ENCODE measurements around the gene REPIN1.

REPIN1 gene

DNA sequence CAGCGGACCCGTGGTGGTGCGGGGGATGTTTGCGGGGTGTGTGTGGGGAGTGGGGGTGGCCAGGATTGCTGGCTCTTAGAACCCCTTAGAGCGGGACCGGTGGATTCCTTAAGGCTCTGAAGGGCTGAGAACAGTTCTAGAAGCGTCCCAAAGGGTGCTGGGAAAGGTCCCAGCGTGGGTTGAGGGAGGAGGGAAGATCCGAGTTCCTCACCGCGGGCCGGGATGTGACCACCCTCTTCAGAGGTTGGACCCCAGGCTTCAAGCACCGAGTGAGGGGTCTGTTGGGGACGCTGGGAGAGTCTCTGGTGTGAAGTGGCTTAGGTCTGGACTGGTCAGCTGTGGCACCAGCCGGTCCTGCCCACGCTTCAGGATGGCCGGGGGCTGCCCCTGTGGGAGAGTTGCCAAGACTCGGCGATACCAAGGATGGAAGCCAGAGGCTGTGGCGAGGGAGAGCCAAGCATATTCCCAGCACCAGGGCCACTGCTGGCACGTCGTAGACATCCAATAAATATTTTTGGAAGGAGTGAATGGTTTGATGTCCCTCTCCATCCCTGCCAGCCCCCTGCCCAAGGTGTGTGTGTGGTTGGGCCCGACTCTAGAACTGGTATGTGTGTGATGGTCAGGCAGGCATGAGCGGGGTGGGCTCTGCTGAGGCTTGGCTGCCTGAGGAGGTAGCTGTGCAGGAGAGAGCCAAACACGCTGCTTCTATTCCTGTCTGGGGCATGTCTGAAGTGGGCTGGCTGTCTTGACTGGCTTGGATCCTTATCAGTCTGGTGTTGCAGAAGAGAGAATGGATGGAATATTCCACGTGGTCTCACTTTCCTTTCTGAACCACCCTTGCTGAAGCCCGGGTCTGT is 29.7 kb downstream of the REPIN1 start:
- no peak for DNase-seq (ENCODE audit: low read depth)
- no peak overlapping the region for H3K4me3 ChIP-seq (ENCODE audit: low read depth, low read length)
- TF ChIP-seq, protein P1, sequence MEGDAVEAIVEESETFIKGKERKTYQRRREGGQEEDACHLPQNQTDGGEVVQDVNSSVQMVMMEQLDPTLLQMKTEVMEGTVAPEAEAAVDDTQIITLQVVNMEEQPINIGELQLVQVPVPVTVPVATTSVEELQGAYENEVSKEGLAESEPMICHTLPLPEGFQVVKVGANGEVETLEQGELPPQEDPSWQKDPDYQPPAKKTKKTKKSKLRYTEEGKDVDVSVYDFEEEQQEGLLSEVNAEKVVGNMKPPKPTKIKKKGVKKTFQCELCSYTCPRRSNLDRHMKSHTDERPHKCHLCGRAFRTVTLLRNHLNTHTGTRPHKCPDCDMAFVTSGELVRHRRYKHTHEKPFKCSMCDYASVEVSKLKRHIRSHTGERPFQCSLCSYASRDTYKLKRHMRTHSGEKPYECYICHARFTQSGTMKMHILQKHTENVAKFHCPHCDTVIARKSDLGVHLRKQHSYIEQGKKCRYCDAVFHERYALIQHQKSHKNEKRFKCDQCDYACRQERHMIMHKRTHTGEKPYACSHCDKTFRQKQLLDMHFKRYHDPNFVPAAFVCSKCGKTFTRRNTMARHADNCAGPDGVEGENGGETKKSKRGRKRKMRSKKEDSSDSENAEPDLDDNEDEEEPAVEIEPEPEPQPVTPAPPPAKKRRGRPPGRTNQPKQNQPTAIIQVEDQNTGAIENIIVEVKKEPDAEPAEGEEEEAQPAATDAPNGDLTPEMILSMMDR (IDR thresholded peaks at IDR 0.05; ENCODE audit: low read depth, low read length, missing control alignments): no peak

GRCh38 chr7:150398965-150399320 is 30.3 kb downstream of the REPIN1 start:
- H3K4me3 ChIP-seq (ENCODE audit: low read depth, low read length): no peak overlapping the region
- DNase-seq (ENCODE audit: low read depth): no peak
- TF ChIP-seq, protein P1 (IDR thresholded peaks at IDR 0.05; ENCODE audit: low read depth, low read length, missing control alignments): no peak

DNA sequence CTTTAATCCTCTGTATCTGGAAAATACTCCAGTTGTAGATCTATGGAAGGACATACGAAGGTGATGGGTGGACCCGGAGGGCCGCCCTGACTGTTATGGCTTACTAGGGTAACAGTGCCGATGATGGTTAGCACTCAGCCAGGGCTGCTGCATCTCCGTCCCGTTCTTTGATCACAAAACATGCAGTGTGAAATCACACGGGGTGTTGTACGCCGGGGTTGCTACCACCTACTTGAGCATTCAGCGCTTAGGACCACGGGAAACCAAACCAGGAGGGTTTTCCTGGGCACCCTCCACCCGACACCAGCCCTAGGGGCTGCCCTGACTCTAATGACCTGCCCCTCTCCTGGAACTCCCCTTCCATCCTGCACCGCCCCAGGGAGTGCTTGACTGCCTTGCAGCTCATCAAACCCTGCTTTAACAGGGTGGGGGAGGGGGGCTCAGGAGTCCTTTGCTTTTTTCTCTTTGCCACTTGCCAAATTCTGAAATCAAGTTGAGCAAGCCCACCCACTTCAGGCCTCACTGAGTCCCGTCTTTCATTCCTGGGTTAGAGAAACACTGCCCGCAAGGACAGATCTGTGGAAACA is 30.9 kb downstream of the REPIN1 start:
- H3K4me3 ChIP-seq (ENCODE audit: low read depth, low read length): no peak overlapping the region
- DNase-seq (ENCODE audit: low read depth): no peak
- TF ChIP-seq, protein P1 (IDR thresholded peaks at IDR 0.05; ENCODE audit: low read depth, low read length, missing control alignments): no peak

DNA sequence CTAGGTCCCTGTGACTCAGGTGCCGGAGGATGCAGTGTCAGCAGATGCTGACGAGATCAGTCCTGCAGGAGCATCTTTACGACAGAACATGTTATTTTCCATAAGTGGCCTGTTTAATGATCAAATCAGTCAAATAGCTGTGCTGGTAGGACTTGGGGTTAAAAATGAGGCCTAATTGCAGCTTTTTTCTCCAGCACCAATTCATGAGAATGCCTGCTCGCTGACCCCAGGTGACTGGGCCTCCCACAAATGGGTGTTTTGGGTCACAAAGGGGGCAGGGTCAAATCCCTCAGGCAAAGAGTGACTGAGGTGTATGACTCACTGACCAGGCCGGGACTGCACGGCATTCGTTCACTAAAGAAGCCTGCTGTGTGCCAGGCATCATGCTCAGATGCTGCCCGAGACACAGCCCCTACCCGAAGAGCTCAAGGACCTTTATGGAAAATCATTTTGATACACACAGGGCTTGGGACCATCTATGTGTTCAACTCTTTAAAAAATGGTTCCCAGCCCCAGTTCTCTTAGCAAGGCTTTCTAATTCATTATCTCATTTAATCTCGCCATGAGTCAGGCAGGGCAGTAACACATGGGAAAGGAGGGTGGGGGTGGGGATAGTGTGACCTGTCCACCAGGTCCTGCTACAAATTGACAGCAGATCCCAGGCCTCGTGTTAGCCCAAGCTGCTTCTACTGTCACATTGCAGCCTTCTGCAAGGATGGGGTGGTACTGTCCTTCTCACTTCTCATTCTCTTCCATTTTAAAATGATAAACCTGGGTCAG is 31.6 kb downstream of the REPIN1 start:
- no peak overlapping the region for H3K4me3 ChIP-seq (ENCODE audit: low read depth, low read length)
- no peak for DNase-seq (ENCODE audit: low read depth)
- TF ChIP-seq, protein P1 (IDR thresholded peaks at IDR 0.05; ENCODE audit: low read depth, low read length, missing control alignments): no peak

- no peak for DNase-seq (ENCODE audit: low read depth)
- no peak overlapping the region for H3K4me3 ChIP-seq (ENCODE audit: low read depth, low read length)
- TF ChIP-seq, protein P1 (IDR thresholded peaks at IDR 0.05; ENCODE audit: low read depth, low read length, missing control alignments): no peak
Observed at GRCh38 chr7:150400788-150401423, 32.3 kb downstream of the REPIN1 start.

GRCh38 chr7:150401424-150401790 is 32.8 kb downstream of the REPIN1 start:
- no peak overlapping the region for H3K4me3 ChIP-seq (ENCODE audit: low read depth, low read length)
- DNase-seq (ENCODE audit: low read depth): no peak
- TF ChIP-seq, protein P1 (IDR thresholded peaks at IDR 0.05; ENCODE audit: low read depth, low read length, missing control alignments): no peak

All from GM12864 (cell line).